Lung (tissue), 12 donors: ENCODE results near the gene CREG2. TPM values are rescaled to one million over a fixed set of nuclear protein-coding genes. Genes with fewer than 3 reads are reported as not detected.
A peak's percentile ranks its signal among the peaks of the same experiment; 100 is the strongest.

Experiments used
- ATAC-seq: fragments of 200-7000 bp; cut with Tn5 transposase; one replicate; pipeline ENCODE4 v1.9.1; 2020; ENCODE audit warnings: moderate number of reproducible peaks; ENCODE audit not compliant: insufficient read depth, low FRiP score
- DNase-seq, 3 donors: peaks; one replicate each; pipeline ENCODE4 v3.0.0-alpha.2; 2013 to 2017
- H3K27ac ChIP-seq, 2 donors: one replicate each; pipeline ENCODE4 v1.5.1; 2013; ENCODE audit warnings: mild to moderate bottlenecking in 2 of 2, moderate library complexity in 2 of 2, control low read depth in 1 of 2, inconsistent platforms in 1 of 2, low read depth in 1 of 2, low read length in 1 of 2
- H3K27me3 ChIP-seq, 3 donors: one replicate each; pipeline ENCODE4 v1.5.1; 2013; ENCODE audit warnings: low read length in 2 of 3; ENCODE audit not compliant: control insufficient read depth in 3 of 3, insufficient read depth in 3 of 3
- H3K36me3 ChIP-seq, 4 donors: one replicate each; pipeline ENCODE4 v1.5.1; 2013; ENCODE audit warnings: low read length in 4 of 4, mild to moderate bottlenecking in 1 of 4, moderate library complexity in 1 of 4; ENCODE audit not compliant: control insufficient read depth in 4 of 4, insufficient read depth in 4 of 4
- H3K4me1 ChIP-seq, 5 donors: one replicate each; pipeline ENCODE4 v1.5.1; 2013; ENCODE audit warnings: low read length in 5 of 5, mild to moderate bottlenecking in 2 of 5, moderate library complexity in 1 of 5; ENCODE audit not compliant: control insufficient read depth in 5 of 5, insufficient read depth in 5 of 5
- H3K4me3 ChIP-seq: one replicate; pipeline ENCODE4 v1.5.1; 2013; ENCODE audit warnings: mild to moderate bottlenecking, control low read depth, moderate library complexity
- H3K9ac ChIP-seq, 2 donors: one replicate each; pipeline ENCODE4 v1.5.1; 2013; ENCODE audit warnings: low read length in 2 of 2, control low read depth in 1 of 2; ENCODE audit not compliant: insufficient read depth in 1 of 2
- H3K9me3 ChIP-seq, 4 donors: one replicate each; pipeline ENCODE4 v1.5.1; 2013; ENCODE audit warnings: low read length in 3 of 4, mild to moderate bottlenecking in 1 of 4, moderate library complexity in 1 of 4; ENCODE audit not compliant: control insufficient read depth in 4 of 4, insufficient read depth in 3 of 4
- WGBS, 2 donors: extraction: QIAGEN DNeasy Blood & Tissue Kit; methylation state at CpG; one replicate each; pipeline ENCODE4 v1.1.7; 2013; 5-methylcytosine and 5-hydroxymethylcytosine counted together
- polyA plus RNA-seq, 2 donors: library from polyadenylated mRNA; stranded (reverse); fragments of 200-250 nt; gene quantifications; one replicate each; pipeline ENCODE4 v1.2.1, GENCODE V29; 2013
- total RNA-seq, 2 donors: library from RNA; depleted of rRNA in 1 of 2; stranded (reverse); fragments of >200 nt in 1 of 2; gene quantifications; one replicate each; pipeline ENCODE4 v1.2.1, GENCODE V29; 2014 to 2021
- TF ChIP-seq, protein P1 (sequence below): IDR thresholded peaks from 2 replicates; pipeline ENCODE4 v1.5.1; 2012; ENCODE audit warnings: mild to moderate bottlenecking; ENCODE audit errors: control extremely low read depth, extremely low read depth
- donor health status: control.
- donor health status: control.
- donor health status: Bipolar disorder and iron deficiency.
- donor health status: healthy.
- donor health status: DM: yes; HTN: yes; CAD: no.

The CREG2 gene
- total and polyA plus RNA-seq, 4 donors: 0.06 to 0.67 (median 0.08) TPM; not detected in 1

DNA sequence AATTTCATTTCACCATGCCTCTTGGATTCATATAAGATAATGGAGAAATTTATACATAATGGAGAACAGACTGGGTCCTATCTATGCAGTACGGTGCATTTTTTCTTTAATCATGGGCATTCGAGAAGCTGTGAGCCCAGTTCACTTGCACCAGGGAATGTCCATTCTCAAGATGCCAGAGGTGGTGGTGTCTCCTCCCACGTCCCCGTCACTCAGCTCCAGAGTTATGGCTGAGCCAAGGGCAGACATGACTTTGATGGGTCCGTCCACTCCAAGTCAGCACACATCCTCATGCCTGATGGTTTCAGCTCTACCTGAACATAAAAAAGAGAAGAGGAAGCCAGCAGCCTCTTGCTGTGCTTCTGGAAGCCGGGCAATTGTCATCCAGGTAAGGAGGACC is 42.1 kb upstream of the CREG2 start:
- no peak for DNase-seq
- Histone ChIP-seq H3K27me3 (no peaks in the 10 kb centered on the region), H3K4me3 (no peak overlapping the region), H3K9me3 (no peaks in the 10 kb centered on the region), H3K4me1 (no peaks in the 10 kb centered on the region), H3K27ac (no peak overlapping the region), H3K9ac (no peak overlapping the region), H3K36me3 (no peaks in the 10 kb centered on the region)
- TF ChIP-seq, protein P1, sequence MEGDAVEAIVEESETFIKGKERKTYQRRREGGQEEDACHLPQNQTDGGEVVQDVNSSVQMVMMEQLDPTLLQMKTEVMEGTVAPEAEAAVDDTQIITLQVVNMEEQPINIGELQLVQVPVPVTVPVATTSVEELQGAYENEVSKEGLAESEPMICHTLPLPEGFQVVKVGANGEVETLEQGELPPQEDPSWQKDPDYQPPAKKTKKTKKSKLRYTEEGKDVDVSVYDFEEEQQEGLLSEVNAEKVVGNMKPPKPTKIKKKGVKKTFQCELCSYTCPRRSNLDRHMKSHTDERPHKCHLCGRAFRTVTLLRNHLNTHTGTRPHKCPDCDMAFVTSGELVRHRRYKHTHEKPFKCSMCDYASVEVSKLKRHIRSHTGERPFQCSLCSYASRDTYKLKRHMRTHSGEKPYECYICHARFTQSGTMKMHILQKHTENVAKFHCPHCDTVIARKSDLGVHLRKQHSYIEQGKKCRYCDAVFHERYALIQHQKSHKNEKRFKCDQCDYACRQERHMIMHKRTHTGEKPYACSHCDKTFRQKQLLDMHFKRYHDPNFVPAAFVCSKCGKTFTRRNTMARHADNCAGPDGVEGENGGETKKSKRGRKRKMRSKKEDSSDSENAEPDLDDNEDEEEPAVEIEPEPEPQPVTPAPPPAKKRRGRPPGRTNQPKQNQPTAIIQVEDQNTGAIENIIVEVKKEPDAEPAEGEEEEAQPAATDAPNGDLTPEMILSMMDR: no peak
- 94 to 95% methylated on average over 6 of the region's 6 CpGs for WGBS, 2 donors
- ATAC-seq: no peak

DNA sequence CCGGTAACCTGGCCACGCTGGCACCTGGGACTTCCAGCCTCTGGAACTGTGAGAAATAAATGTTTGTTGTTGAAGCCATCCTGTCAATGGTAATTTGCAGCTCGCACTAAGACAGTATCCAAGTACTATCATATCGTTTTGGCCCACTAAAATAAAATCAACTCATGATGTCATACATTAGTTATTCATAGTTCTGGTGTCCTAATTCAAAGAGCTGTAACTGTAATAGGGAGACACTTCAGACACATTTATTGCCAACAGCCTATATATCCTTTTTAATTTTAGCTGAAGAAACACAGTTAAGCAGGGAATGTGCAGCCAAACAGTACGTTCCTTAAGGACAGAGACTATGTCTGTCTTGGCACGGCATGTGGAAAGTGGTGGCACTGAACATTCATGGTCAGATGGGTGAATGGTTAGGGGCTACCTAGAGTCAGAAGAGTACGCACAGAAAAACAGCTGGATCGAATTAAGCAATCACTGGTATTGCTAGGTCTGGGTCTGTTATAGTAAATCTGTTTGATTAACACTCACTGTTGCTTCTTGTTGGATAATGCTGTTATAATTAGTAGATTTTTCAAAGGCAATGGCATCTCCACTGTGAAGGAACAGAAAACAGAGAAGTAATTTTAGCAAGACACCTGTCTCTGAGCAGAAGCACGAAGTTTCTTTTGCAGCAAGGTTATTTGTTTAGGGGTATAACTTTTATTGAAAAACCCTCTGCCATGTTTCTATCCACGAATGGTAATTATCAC is 41.3 kb upstream of the CREG2 start:
- Histone ChIP-seq H3K27ac (no peak overlapping the region), H3K9me3 (no peaks in the 10 kb centered on the region), H3K9ac (peak overlapping the region in 1 of 2 donors; percentile 14), H3K4me3 (no peak overlapping the region), H3K36me3 (no peaks in the 10 kb centered on the region), H3K4me1 (no peaks in the 10 kb centered on the region), H3K27me3 (no peaks in the 10 kb centered on the region)
- ATAC-seq: no peak
- WGBS, 2 donors: 85 to 86% methylated on average over 10 of the region's 10 CpGs
- no peak for DNase-seq
- TF ChIP-seq, protein P1: no peak

DNA sequence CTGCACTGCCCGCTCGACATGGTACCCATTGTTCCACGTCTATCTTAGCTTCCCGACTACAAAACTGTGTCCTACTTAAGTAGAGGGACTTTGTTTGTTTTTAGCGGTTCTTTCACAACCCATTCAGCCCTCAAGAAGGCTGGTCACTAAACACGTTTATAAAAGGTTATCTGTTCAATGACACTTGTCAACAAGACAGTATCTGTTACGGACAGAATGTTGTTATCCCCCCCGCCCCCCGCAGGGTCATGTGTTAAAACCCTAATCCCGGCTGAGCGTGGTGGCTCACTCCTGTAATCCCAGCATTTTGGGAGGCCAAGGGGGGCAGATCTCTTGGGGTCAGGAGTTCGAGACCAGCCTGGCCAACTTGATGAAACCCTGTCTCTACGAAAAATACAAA is 40.4 kb upstream of the CREG2 start:
- H3K27ac ChIP-seq: no peak overlapping the region
- H3K9ac ChIP-seq: no peak overlapping the region
- no peaks in the 10 kb centered on the region for H3K4me1 ChIP-seq
- TF ChIP-seq, protein P1: no peak
- 86% methylated on average over 13 of the region's 13 CpGs for WGBS, 2 donors
- H3K36me3 ChIP-seq: no peaks in the 10 kb centered on the region
- H3K27me3 ChIP-seq: no peaks in the 10 kb centered on the region
- H3K4me3 ChIP-seq: no peak overlapping the region
- no peak for ATAC-seq
- no peak for DNase-seq
- no peaks in the 10 kb centered on the region for H3K9me3 ChIP-seq

DNA sequence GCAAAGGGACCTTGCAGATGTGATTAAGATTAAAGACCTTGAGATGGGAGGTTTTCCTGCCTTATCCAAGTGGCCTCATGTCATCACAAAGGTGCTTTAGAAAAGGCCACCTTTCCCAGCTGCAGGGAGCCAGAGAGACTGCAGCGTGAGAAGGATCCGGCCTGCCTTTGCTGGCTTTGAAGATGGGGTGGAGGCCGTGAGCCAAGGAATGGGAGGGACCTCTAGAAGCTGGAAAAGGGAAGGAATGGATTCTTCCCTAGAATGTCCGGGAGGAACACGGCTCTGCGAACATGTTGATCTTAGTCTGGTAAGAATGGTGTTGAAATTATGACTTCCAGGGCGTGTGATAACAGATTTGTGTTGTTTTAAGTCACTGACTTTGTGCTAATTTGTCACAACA is 39.9 kb upstream of the CREG2 start:
- 89 to 96% methylated on average over 7 of the region's 7 CpGs for WGBS, 2 donors
- Histone ChIP-seq H3K27me3 (no peaks in the 10 kb centered on the region), H3K4me1 (no peaks in the 10 kb centered on the region), H3K9ac (no peak overlapping the region), H3K4me3 (no peak overlapping the region), H3K9me3 (no peaks in the 10 kb centered on the region), H3K36me3 (no peaks in the 10 kb centered on the region), H3K27ac (no peak overlapping the region)
- ATAC-seq (no peak), DNase-seq (no peak)
- TF ChIP-seq, protein P1: no peak
